ENCODE results near the gene TUT4.

TUT4 gene

DNA sequence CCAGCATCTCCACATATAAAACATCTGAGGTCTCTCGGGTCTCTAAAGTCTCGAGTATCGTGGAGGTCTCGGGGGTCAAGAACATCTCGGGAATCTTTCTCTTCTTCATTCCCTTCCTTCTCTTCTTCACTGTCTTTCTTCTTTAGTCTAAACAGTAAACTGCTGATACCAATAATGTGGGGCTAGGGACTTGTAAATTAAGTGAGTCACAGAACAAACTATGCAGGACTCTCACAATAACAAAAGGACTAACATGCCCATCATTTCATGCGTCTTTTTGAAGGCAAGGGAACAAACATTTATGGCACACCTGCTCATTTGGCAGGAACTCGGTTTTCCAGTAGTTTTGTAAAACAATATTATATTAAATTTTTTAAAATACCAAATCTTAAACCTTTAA is 116.1 kb downstream of the TUT4 start:
- Histone ChIP-seq H3K4me1 (ENCODE audit: control insufficient read depth, insufficient read depth, low read length, unreplicated experiment) (no peaks in the 10 kb centered on the region), H3K4me3 (ENCODE audit: low read depth, low read length) (no peak overlapping the region), H3K79me2 (ENCODE audit: control insufficient read depth, insufficient read depth, low read length, unreplicated experiment) (no peaks in the 10 kb centered on the region), H2AFZ (ENCODE audit: low read length, unreplicated experiment) (no peak overlapping the region), H3K36me3 (ENCODE audit: insufficient read depth, low read length) (peaks cover 4% of the 10 kb centered on the region), H3K27me3 (ENCODE audit: insufficient read depth, low read length) (no peaks in the 10 kb centered on the region), H3K27ac (ENCODE audit: low read depth, low read length) (no peak overlapping the region)

DNA sequence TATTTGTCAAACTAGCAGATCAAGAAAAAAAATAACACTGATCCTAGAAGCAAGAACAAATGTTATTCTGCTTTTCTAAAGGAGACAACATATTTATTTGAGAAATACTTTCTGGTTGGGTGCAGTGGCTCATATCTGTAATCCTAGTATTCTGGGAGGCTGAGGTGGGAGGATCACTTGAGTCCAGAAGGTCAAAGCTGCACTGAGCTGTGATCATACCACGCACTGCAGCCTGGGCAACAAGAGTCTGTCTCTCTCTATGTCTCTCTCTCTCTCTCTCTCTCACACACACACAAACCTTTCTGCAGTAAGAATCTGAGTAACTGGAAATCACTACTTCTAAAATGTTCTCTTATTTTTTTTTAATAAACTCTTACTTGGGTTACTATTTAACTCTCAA is 117.2 kb downstream of the TUT4 start:
- H3K27me3 ChIP-seq (ENCODE audit: insufficient read depth, low read length): no peaks in the 10 kb centered on the region
- H3K27ac ChIP-seq (ENCODE audit: low read depth, low read length): no peak overlapping the region
- peaks cover 9% of the 10 kb centered on the region for H3K36me3 ChIP-seq (ENCODE audit: insufficient read depth, low read length)
- no peak overlapping the region for H2AFZ ChIP-seq (ENCODE audit: low read length, unreplicated experiment)
- no peaks in the 10 kb centered on the region for H3K79me2 ChIP-seq (ENCODE audit: control insufficient read depth, insufficient read depth, low read length, unreplicated experiment)
- no peak overlapping the region for H3K4me3 ChIP-seq (ENCODE audit: low read depth, low read length)
- H3K4me1 ChIP-seq (ENCODE audit: control insufficient read depth, insufficient read depth, low read length, unreplicated experiment): no peaks in the 10 kb centered on the region

DNA sequence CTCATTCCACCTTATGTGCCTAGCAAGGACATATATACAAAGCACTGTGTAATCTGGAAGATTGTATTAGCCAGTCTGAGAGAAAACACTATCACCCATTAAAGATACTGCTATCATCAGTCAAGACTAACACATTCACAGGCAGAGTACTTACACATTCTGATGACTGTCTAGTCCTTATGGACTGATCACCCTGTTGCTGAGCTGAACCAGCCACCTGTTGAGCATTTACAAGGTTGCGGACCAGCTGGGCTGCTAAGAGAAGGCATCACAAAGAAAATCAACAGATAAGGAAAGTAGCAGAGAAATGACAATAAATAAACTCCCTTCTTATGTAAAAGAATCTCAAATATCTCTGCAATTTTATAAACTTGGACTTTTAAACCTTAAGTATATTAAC is 117.7 kb downstream of the TUT4 start:
- Histone ChIP-seq H3K79me2 (ENCODE audit: control insufficient read depth, insufficient read depth, low read length, unreplicated experiment) (no peaks in the 10 kb centered on the region), H2AFZ (ENCODE audit: low read length, unreplicated experiment) (no peak overlapping the region), H3K36me3 (ENCODE audit: insufficient read depth, low read length) (peaks cover 10% of the 10 kb centered on the region), H3K27me3 (ENCODE audit: insufficient read depth, low read length) (no peaks in the 10 kb centered on the region), H3K4me3 (ENCODE audit: low read depth, low read length) (no peak overlapping the region), H3K4me1 (ENCODE audit: control insufficient read depth, insufficient read depth, low read length, unreplicated experiment) (no peaks in the 10 kb centered on the region), H3K27ac (ENCODE audit: low read depth, low read length) (no peak overlapping the region)

DNA sequence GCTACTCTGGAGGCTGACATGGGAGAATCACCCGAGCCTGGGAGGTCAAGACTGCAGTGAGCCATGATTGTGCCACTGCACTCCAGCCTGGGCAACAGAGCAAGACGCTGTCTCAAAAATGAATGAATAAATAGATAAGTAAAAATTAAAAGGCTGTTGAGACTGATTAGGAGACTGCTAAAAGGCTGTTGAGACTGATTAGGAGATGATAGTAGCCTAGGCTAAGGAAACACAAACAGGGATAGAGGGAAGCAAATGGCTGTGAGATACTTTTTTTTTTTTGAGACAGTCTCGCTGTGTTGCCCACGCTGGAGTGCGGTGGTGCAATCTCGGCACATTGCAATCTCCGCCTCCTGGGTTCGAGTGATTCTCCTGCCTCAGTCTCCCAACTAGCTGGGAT is 120.1 kb downstream of the TUT4 start:
- Histone ChIP-seq H3K27me3 (ENCODE audit: insufficient read depth, low read length) (no peaks in the 10 kb centered on the region), H3K27ac (ENCODE audit: low read depth, low read length) (no peak overlapping the region), H2AFZ (ENCODE audit: low read length, unreplicated experiment) (no peak overlapping the region), H3K4me3 (ENCODE audit: low read depth, low read length) (no peak overlapping the region), H3K79me2 (ENCODE audit: control insufficient read depth, insufficient read depth, low read length, unreplicated experiment) (no peaks in the 10 kb centered on the region), H3K4me1 (ENCODE audit: control insufficient read depth, insufficient read depth, low read length, unreplicated experiment) (no peaks in the 10 kb centered on the region), H3K36me3 (ENCODE audit: insufficient read depth, low read length) (peaks cover 6% of the 10 kb centered on the region; the same call in 1 of the 2 replicates)

DNA sequence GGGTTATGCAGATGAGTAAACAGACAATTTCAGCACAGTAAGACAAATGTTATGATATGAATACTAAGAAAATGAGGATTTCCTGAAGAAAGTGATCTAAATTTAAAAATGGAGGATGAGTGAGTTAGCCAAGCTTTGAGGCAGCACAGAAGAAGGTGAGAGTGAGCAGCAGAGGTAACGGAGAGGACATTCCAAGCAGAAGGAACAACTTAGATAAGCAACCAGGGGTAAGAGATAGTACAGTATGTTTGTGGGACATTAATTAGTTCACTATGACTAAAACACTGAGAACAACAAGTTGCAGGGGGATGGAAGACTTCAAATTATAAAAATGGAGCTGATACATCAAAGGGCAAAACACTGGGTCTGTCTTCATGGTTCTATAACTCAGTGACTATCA is 125.7 kb downstream of the TUT4 start:
- Histone ChIP-seq H3K4me3 (ENCODE audit: low read depth, low read length) (no peak overlapping the region), H3K4me1 (ENCODE audit: control insufficient read depth, insufficient read depth, low read length, unreplicated experiment) (peaks cover 33% of the 10 kb centered on the region), H3K36me3 (ENCODE audit: insufficient read depth, low read length) (peaks cover 6% of the 10 kb centered on the region; the same call in 1 of the 2 replicates), H3K27me3 (ENCODE audit: insufficient read depth, low read length) (no peaks in the 10 kb centered on the region), H3K27ac (ENCODE audit: low read depth, low read length) (no peak overlapping the region), H3K79me2 (ENCODE audit: control insufficient read depth, insufficient read depth, low read length, unreplicated experiment) (no peaks in the 10 kb centered on the region), H2AFZ (ENCODE audit: low read length, unreplicated experiment) (no peak overlapping the region)

DNA sequence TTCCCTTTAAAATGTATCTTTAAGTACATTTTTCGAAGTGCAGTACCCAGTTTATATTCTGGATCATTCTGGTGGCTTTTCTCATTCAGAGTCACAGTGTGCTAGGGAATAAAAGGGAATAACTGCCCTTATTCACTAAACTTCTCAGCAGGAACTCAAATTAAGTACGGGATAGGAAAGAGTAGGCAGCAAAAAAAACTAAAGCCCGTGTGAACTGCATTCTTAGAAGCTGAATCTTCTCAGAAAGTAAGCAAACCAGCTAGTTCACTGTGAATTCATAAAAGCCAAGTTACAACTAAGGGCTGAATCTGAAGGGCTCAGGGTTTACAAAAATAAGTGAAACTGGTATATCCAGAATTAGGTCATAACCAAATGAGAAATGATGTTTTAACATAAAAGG is 126.5 kb downstream of the TUT4 start:
- Histone ChIP-seq H3K4me1 (ENCODE audit: control insufficient read depth, insufficient read depth, low read length, unreplicated experiment) (peaks cover 33% of the 10 kb centered on the region), H2AFZ (ENCODE audit: low read length, unreplicated experiment) (no peak overlapping the region), H3K4me3 (ENCODE audit: low read depth, low read length) (no peak overlapping the region), H3K27me3 (ENCODE audit: insufficient read depth, low read length) (no peaks in the 10 kb centered on the region), H3K36me3 (ENCODE audit: insufficient read depth, low read length) (peaks cover 6% of the 10 kb centered on the region; the same call in 1 of the 2 replicates), H3K79me2 (ENCODE audit: control insufficient read depth, insufficient read depth, low read length, unreplicated experiment) (no peaks in the 10 kb centered on the region), H3K27ac (ENCODE audit: low read depth, low read length) (no peak overlapping the region)

DNA sequence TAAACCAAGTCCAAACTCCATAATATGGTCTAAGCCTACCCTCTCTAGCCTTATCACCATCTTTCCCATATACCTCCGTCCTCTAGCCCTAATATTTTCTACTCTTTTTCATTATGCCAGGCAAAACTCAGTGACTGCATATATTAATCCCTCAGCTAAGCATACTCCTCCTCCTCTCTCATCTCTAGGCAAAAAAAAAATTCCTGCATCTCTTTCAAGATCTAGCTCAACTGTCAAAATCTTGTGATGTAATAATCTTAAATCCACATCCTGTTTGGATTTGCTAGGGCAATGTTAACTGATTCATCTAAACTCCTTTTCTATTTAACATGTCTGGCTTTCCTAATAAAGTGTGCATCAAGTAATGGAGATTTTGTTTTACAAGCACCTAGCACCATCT is 128.1 kb downstream of the TUT4 start:
- Histone ChIP-seq H3K4me1 (ENCODE audit: control insufficient read depth, insufficient read depth, low read length, unreplicated experiment) (peaks cover 33% of the 10 kb centered on the region), H3K36me3 (ENCODE audit: insufficient read depth, low read length) (peaks cover 7% of the 10 kb centered on the region; the same call in 1 of the 2 replicates), H3K27ac (ENCODE audit: low read depth, low read length) (no peak overlapping the region), H3K4me3 (ENCODE audit: low read depth, low read length) (no peak overlapping the region), H2AFZ (ENCODE audit: low read length, unreplicated experiment) (no peak overlapping the region), H3K79me2 (ENCODE audit: control insufficient read depth, insufficient read depth, low read length, unreplicated experiment) (no peaks in the 10 kb centered on the region), H3K27me3 (ENCODE audit: insufficient read depth, low read length) (no peaks in the 10 kb centered on the region)

DNA sequence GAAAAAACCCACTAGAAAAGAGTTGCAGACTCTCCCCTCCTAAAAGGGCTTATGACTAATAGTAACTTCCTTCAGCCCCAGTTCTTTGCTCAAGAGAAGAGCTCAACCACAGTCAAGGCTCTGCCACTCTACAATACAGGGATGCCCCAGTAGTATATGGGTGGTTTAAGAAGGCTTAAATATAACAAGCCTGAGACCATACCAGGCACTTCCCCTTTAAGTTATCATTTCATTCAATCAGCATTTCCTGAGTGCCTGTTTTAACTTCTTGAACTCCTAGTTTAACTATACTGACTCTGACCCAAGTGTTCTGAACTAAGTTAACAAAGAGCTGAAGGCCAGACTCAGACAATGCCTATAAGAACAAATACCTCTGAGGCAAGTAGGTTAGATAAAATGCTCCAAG is 128.7 kb downstream of the TUT4 start:
- H3K27me3 ChIP-seq (ENCODE audit: insufficient read depth, low read length): no peaks in the 10 kb centered on the region
- no peak overlapping the region for H2AFZ ChIP-seq (ENCODE audit: low read length, unreplicated experiment)
- peaks cover 7% of the 10 kb centered on the region; the same call in 1 of the 2 replicates for H3K36me3 ChIP-seq (ENCODE audit: insufficient read depth, low read length)
- H3K79me2 ChIP-seq (ENCODE audit: control insufficient read depth, insufficient read depth, low read length, unreplicated experiment): no peaks in the 10 kb centered on the region
- no peak overlapping the region for H3K4me3 ChIP-seq (ENCODE audit: low read depth, low read length)
- no peak overlapping the region for H3K27ac ChIP-seq (ENCODE audit: low read depth, low read length)
- peaks cover 33% of the 10 kb centered on the region for H3K4me1 ChIP-seq (ENCODE audit: control insufficient read depth, insufficient read depth, low read length, unreplicated experiment)

DNA sequence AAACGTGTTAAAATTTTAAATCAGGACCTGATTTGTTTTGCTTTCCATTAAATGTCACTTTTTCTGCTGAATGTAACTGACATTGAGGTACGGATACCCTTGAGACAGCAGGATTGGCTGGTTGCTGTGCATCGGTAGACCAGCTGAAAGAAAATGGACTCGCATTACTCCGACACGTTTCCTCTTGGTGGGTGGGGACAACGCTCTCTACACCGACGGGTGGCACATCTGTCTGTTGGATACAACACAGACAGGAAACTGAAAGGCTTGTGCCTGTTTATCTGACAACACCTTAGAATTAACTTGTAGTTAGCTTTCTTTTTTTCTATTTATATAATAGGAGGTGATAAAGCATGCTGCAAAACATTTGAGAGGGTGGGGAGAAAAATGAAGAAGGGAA is 129.1 kb downstream of the TUT4 start:
- Histone ChIP-seq H3K4me3 (ENCODE audit: low read depth, low read length) (no peak overlapping the region), H3K36me3 (ENCODE audit: insufficient read depth, low read length) (peaks cover 8% of the 10 kb centered on the region), H2AFZ (ENCODE audit: low read length, unreplicated experiment) (no peak overlapping the region)

DNA sequence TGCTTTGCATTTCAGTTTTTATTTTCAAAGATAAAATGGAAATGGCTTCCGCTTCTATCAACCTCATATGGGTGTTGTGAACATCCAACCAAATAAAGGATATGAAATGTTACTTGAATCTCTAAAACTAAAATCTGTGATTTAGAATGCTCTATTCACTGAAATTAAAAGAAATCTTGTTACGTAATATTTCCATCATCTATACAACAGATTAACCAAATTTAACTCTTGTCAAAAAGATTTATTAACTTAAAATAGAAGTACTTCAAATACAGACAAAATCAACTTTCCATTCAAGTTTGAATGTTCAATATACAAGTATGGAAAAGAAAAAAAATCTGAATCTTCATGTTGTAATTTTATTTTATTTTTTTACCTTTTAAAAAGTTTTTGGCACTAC is 129.8 kb downstream of the TUT4 start:
- no peak overlapping the region for H2AFZ ChIP-seq (ENCODE audit: low read length, unreplicated experiment)
- H3K79me2 ChIP-seq (ENCODE audit: control insufficient read depth, insufficient read depth, low read length, unreplicated experiment): no peaks in the 10 kb centered on the region
- H3K4me3 ChIP-seq (ENCODE audit: low read depth, low read length): no peak overlapping the region
- no peaks in the 10 kb centered on the region for H3K27me3 ChIP-seq (ENCODE audit: insufficient read depth, low read length)
- peaks cover 33% of the 10 kb centered on the region for H3K4me1 ChIP-seq (ENCODE audit: control insufficient read depth, insufficient read depth, low read length, unreplicated experiment)
- H3K27ac ChIP-seq (ENCODE audit: low read depth, low read length): no peak overlapping the region
- H3K36me3 ChIP-seq (ENCODE audit: insufficient read depth, low read length): peaks cover 14% of the 10 kb centered on the region

More for the DNA sequence above, 129.1 kb downstream of the TUT4 start:
- H3K4me1 ChIP-seq (ENCODE audit: control insufficient read depth, insufficient read depth, low read length, unreplicated experiment): peaks cover 33% of the 10 kb centered on the region
- H3K79me2 ChIP-seq (ENCODE audit: control insufficient read depth, insufficient read depth, low read length, unreplicated experiment): no peaks in the 10 kb centered on the region
- H3K27me3 ChIP-seq (ENCODE audit: insufficient read depth, low read length): no peaks in the 10 kb centered on the region
- H3K27ac ChIP-seq (ENCODE audit: low read depth, low read length): no peak overlapping the region

DNA sequence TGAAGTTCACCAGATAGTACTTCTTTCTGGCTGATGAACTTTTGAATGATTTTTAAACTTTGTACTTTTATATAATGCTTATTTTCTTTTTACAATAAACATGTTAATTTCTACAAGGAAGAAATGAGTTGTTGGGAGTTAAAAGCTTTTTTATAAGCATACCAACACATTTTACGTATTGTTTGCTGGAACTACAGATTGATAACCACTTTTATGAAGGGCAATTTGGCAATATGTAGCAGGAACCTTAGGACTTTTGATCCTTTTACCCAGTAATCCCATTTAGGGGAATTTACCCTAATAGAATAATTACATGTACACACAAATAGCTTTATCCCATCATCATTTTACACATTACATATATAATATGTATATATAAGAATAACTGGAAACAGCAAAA is 132.2 kb downstream of the TUT4 start:
- Histone ChIP-seq H3K4me3 (ENCODE audit: low read depth, low read length) (no peak overlapping the region), H3K27ac (ENCODE audit: low read depth, low read length) (no peak overlapping the region), H3K79me2 (ENCODE audit: control insufficient read depth, insufficient read depth, low read length, unreplicated experiment) (no peaks in the 10 kb centered on the region), H2AFZ (ENCODE audit: low read length, unreplicated experiment) (no peak overlapping the region), H3K27me3 (ENCODE audit: insufficient read depth, low read length) (no peaks in the 10 kb centered on the region), H3K4me1 (ENCODE audit: control insufficient read depth, insufficient read depth, low read length, unreplicated experiment) (peaks cover 16% of the 10 kb centered on the region), H3K36me3 (ENCODE audit: insufficient read depth, low read length) (peaks cover 26% of the 10 kb centered on the region)

All from ACC112 (cell line).